ENCODE measurements around the gene ASGR1. TPM values are rescaled to one million over a fixed set of nuclear protein-coding genes. Genes with fewer than 3 reads are reported as not detected.

Gene ASGR1
- total and polyA plus RNA-seq, 8 donors = 0.87 to 6.0 (median 1.9) TPM; not detected in 3

DNA sequence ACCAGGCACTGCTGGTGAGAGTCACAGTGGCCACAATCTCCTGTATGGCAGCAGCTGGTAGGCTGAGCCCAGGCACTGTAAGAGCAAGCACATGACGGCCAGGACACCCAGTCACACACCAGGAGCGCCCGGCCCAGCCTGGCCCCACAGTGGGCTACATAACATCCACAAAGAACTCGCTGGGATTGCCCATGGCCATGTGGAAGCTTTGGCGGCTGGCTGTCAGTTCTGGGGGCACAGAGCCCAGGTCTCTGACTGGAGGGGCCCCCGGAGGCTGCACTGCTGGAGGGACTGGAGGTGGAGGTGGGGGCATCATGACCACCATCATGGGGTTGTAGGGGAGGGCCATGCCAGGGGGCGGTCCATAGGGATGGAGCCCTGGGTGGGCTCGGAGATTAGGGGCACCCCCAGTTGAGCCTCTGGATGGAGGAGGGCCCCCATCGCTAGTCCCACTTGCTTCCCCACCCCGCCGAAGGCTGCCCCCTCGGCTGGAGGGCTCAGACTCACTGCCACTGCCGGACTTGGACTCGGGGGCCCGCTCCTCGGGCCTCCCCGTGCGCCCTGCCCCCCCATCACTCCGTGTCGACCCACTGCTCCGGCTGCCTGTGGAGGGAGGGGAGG is 46.7 kb upstream of the ASGR1 start:
- Histone ChIP-seq H3K9me3 (no peaks in the 10 kb centered on the region), H3K4me3 (no peak overlapping the region), H3K27ac (peak overlapping the region in 2 of 5 donors; percentile 36 to 48), H3K36me3 (peaks cover 83 to 98% (median 97%) of the 10 kb centered on the region in 4 donors), H3K4me1 (peaks cover 12 to 42% (median 22%) of the 10 kb centered on the region in 4 donors), H3K27me3 (no peaks in the 10 kb centered on the region)
- no peak for DNase-seq
- TF ChIP-seq POLR2AphosphoS5 (IDR thresholded peaks at IDR 0.05) = no peak
- TF ChIP-seq, protein P1, sequence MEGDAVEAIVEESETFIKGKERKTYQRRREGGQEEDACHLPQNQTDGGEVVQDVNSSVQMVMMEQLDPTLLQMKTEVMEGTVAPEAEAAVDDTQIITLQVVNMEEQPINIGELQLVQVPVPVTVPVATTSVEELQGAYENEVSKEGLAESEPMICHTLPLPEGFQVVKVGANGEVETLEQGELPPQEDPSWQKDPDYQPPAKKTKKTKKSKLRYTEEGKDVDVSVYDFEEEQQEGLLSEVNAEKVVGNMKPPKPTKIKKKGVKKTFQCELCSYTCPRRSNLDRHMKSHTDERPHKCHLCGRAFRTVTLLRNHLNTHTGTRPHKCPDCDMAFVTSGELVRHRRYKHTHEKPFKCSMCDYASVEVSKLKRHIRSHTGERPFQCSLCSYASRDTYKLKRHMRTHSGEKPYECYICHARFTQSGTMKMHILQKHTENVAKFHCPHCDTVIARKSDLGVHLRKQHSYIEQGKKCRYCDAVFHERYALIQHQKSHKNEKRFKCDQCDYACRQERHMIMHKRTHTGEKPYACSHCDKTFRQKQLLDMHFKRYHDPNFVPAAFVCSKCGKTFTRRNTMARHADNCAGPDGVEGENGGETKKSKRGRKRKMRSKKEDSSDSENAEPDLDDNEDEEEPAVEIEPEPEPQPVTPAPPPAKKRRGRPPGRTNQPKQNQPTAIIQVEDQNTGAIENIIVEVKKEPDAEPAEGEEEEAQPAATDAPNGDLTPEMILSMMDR (IDR thresholded peaks at IDR 0.05) = no peak
- TF ChIP-seq POLR2A (IDR thresholded peaks at IDR 0.05) = no peak
- 72 to 84% (median 75%) methylated on average over 14 to 21 of the region's 21 CpGs for WGBS, 5 donors
- intact Hi-C loops (cut with DNase I; ENCODE audit: low total_unique reads) = no loop called here

- Histone ChIP-seq H3K4me1 (peaks cover 16 to 50% (median 30%) of the 10 kb centered on the region in 4 donors), H3K27ac (peak overlapping the region in 3 of 5 donors; percentile 7 to 48 (median 36)), H3K4me3 (no peak overlapping the region), H3K36me3 (peaks cover 75 to 88% (median 87%) of the 10 kb centered on the region in 4 donors), H3K27me3 (no peaks in the 10 kb centered on the region), H3K9me3 (no peaks in the 10 kb centered on the region)
- intact Hi-C loops (cut with DNase I; ENCODE audit: low total_unique reads) = no loop called here
- 47 to 67% (median 61%) methylated on average over 13 to 15 of the region's 15 CpGs for WGBS, 5 donors
- TF ChIP-seq POLR2AphosphoS5 (IDR thresholded peaks at IDR 0.05) (no peak), EP300 (IDR thresholded peaks at IDR 0.05) (no peak), POLR2A (IDR thresholded peaks at IDR 0.05) (no peak)
- TF ChIP-seq, protein P1 (IDR thresholded peaks at IDR 0.05) = no peak
- no peak for DNase-seq
These were observed 45.5 kb upstream of the ASGR1 start for GRCh38 chr17:7224661-7225111.

DNA sequence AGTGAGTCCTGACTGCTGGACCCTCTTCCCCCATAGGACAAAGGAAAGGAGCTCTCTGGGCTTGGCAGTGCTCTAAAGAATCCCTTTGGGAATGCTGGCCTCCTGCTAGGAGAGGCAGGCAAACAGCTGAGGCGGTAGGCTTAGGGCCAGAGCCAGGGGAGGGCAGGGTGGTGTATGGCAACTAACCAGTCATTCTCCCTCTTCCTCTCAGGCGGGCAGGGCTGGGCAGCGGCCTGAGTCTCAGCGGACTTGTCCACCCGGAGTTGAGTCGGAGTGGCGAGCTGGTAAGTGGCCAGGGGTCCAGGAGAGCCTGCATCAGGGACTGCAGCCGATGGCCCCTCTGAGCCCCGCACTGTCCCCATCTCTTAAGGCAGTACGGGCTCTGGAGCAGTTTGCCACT is 44.9 kb upstream of the ASGR1 start:
- no peak for DNase-seq
- peaks cover 69 to 82% (median 81%) of the 10 kb centered on the region in 4 donors for H3K36me3 ChIP-seq
- TF ChIP-seq POLR2AphosphoS5 (IDR thresholded peaks at IDR 0.05) (no peak), EP300 (IDR thresholded peaks at IDR 0.05) (no peak), POLR2A (IDR thresholded peaks at IDR 0.05) (no peak)
- TF ChIP-seq, protein P1 (IDR thresholded peaks at IDR 0.05) = no peak
- peak overlapping the region in 2 of 5 donors; percentile 7 to 36 for H3K27ac ChIP-seq
- H3K4me3 ChIP-seq = no peak overlapping the region
- H3K4me1 ChIP-seq = peaks cover 20 to 56% (median 35%) of the 10 kb centered on the region in 4 donors
- no peaks in the 10 kb centered on the region for H3K27me3 ChIP-seq
- no peaks in the 10 kb centered on the region for H3K9me3 ChIP-seq
- intact Hi-C loops (cut with DNase I; ENCODE audit: low total_unique reads) = no loop called here
- 71 to 79% (median 76%) methylated on average over 10 of the region's 10 CpGs for WGBS, 5 donors

- WGBS, 5 donors = 69 to 93% (median 83%) methylated on average over 3 to 4 of the region's 4 CpGs
- Histone ChIP-seq H3K27me3 (no peaks in the 10 kb centered on the region), H3K4me3 (no peak overlapping the region), H3K27ac (peak overlapping the region in 1 of 5 donors; percentile 36), H3K36me3 (peaks cover 63 to 75% (median 73%) of the 10 kb centered on the region in 4 donors), H3K9me3 (no peaks in the 10 kb centered on the region), H3K4me1 (peaks cover 28 to 63% (median 41%) of the 10 kb centered on the region in 4 donors)
- intact Hi-C loops (cut with DNase I; ENCODE audit: low total_unique reads) = no loop called here
- DNase-seq = no peak
- TF ChIP-seq POLR2A (IDR thresholded peaks at IDR 0.05) (no peak), EP300 (IDR thresholded peaks at IDR 0.05) (no peak), POLR2AphosphoS5 (IDR thresholded peaks at IDR 0.05) (no peak)
These were observed 44.2 kb upstream of the ASGR1 start for GRCh38 chr17:7223375-7223774.

DNA sequence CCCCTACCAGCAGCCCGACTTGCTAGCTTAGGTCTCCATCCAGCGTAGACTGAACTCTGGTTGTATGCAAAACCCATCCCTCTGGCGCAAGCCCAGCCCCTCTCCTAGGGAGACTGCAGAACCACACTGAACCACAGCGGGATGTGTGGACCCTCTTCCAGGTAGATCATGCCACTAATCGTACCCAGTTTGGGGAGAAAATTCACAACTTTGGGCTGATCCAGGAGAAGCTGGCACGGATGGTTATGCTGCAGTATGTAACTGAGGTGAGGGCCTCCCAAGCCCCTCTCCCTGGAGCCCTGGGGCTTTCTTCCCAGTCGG is 43.8 kb upstream of the ASGR1 start:
- TF ChIP-seq POLR2AphosphoS5 (IDR thresholded peaks at IDR 0.05) (no peak), POLR2A (IDR thresholded peaks at IDR 0.05) (no peak), EP300 (IDR thresholded peaks at IDR 0.05) (no peak)
- TF ChIP-seq, protein P1 (IDR thresholded peaks at IDR 0.05) = no peak
- Histone ChIP-seq H3K27me3 (peaks cover 0 to 3% (median 0%) of the 10 kb centered on the region in 3 donors), H3K27ac (peak overlapping the region in 1 of 5 donors; percentile 36), H3K4me3 (peak overlapping the region in 1 of 4 donors; percentile 9), H3K9me3 (no peaks in the 10 kb centered on the region), H3K4me1 (peaks cover 32 to 68% (median 46%) of the 10 kb centered on the region in 4 donors), H3K36me3 (peaks cover 63 to 71% (median 69%) of the 10 kb centered on the region in 4 donors)
- no peak for DNase-seq
- WGBS, 5 donors = 70 to 83% (median 75%) methylated on average over 4 to 7 of the region's 7 CpGs
- intact Hi-C loops (cut with DNase I; ENCODE audit: low total_unique reads) = no loop called here

Measured in stomach (tissue), 9 donors.